HCT116 (cell line): ENCODE measurements around the gene ARFGAP3. TPM values are rescaled to one million over a fixed set of nuclear protein-coding genes. Genes with fewer than 3 reads are reported as not detected.

ENCODE experiments used
- ATAC-seq: fragments of 200-7000 bp; cut with Tn5 transposase; 2 replicates; pipeline ENCODE4 v1.9.1; 2020; ENCODE audit warnings: mild to moderate bottlenecking, moderate library complexity
- BruUV-seq: library from RNA; stranded (reverse); fragments of 400-500 nt; replicated peaks from 2 replicates; lab custom pipeline; 2021; lab: Mats Ljungman, UMichigan
- CTCF ChIA-PET: fragments of 300-600 bp; sonication (Branson Sonifier 250); formaldehyde crosslinking; loops from one replicate; lab custom pipeline; 2021; ENCODE audit warnings: antibody characterized with exemption; lab: Charles Lee
- POLR2A ChIA-PET: fragments of 300-600, 350-600 bp; sonication (Branson Sonifier 250); formaldehyde crosslinking; loops from one replicate; lab custom pipeline; 2021; ENCODE audit warnings: antibody characterized with exemption; lab: Charles Lee
- RAD21 ChIA-PET, 2 experiments: fragments of 300-600 bp; sonication (Branson Sonifier 250); formaldehyde crosslinking; loops; one replicate each; lab custom pipeline; 2023; ENCODE audit warnings: low total read pairs in 2 of 2; ENCODE audit not compliant: uncharacterized antibody in 2 of 2, unreplicated experiment in 2 of 2, low non-redundant PET in 1 of 2; lab: Charles Lee
- DNase-seq: peaks from one replicate; pipeline ENCODE4 v3.0.0-alpha.2; 2010; ENCODE audit warnings: low read depth, low spot score
- H2AFZ ChIP-seq: fragments of 200-600 bp; shearing (Covaris generic), sonication (generic); 2 replicates; pipeline ENCODE4 v1.6.1; 2017; ENCODE audit warnings: low read depth, mixed run types, mixed read lengths, antibody characterized with exemption, low read length; ENCODE audit not compliant: poor library complexity, severe bottlenecking
- H3K27ac ChIP-seq: 2 replicates; pipeline ENCODE4 v1.5.1; 2012; ENCODE audit warnings: low read depth, low read length
- H3K27me3 ChIP-seq: fragments of 200-600 bp; sonication (generic); 2 replicates; pipeline ENCODE4 v1.6.1; 2016; ENCODE audit warnings: mixed run types, low read length, mixed read lengths; ENCODE audit not compliant: insufficient read depth
- H3K36me3 ChIP-seq, 2 experiments: fragments of 200-500 bp in 1 of 2; fragments of 200-600 bp in 1 of 2; sonication (Bioruptor generic) in 1 of 2; sonication (generic) in 1 of 2; 2 replicates each; pipeline versions ENCODE4 v1.5.1 to v1.6.1; 2014 to 2016; ENCODE audit warnings: low read length in 2 of 2, inconsistent platforms in 1 of 2, mixed read lengths in 1 of 2, mixed run types in 1 of 2; ENCODE audit not compliant: insufficient read depth in 2 of 2, control insufficient read depth in 1 of 2
- H3K4me1 ChIP-seq, 2 experiments: fragments of 200-600 bp in 1 of 2; sonication (generic) in 1 of 2; 2 replicates each; pipeline versions ENCODE4 v1.5.1 to v1.6.1; 2012 to 2017; ENCODE audit warnings: low read length in 2 of 2, inconsistent platforms in 1 of 2, mild to moderate bottlenecking in 1 of 2, mixed read lengths in 1 of 2, mixed run types in 1 of 2, moderate library complexity in 1 of 2; ENCODE audit not compliant: insufficient read depth in 2 of 2, control insufficient read depth in 1 of 2
- H3K4me2 ChIP-seq: fragments of 200-600 bp; sonication (generic); 2 replicates; pipeline ENCODE4 v1.6.1; 2017; ENCODE audit warnings: mixed run types, low read length, mixed read lengths
- H3K4me3 ChIP-seq, 2 experiments: fragments of 200-600 bp in 1 of 2; sonication (generic) in 1 of 2; replicated peaks in 1 of 2; 2 replicates each; pipeline ENCODE4 v1.5.1; 2011 to 2016; ENCODE audit warnings: low read length in 2 of 2, control low read depth in 1 of 2, low read depth in 1 of 2, mild to moderate bottlenecking in 1 of 2, mixed read lengths in 1 of 2, mixed run types in 1 of 2
- H3K79me2 ChIP-seq: fragments of 200-600 bp; sonication (generic); 2 replicates; pipeline ENCODE4 v1.6.1; 2017; ENCODE audit warnings: mild to moderate bottlenecking, mixed run types, low read length, moderate library complexity, mixed read lengths; ENCODE audit not compliant: insufficient read depth
- H3K9ac ChIP-seq: fragments of 200-600 bp; sonication (generic); 2 replicates; pipeline ENCODE4 v1.6.1; 2016; ENCODE audit warnings: low read length, mixed read lengths
- H3K9me2 ChIP-seq: fragments of 200-600 bp; sonication (generic), shearing (Covaris generic); 2 replicates; pipeline ENCODE4 v1.6.1; 2017; ENCODE audit warnings: mixed run types, mild to moderate bottlenecking, moderate library complexity; ENCODE audit not compliant: insufficient read depth
- H3K9me3 ChIP-seq, 2 experiments: fragments of 200-500 bp in 1 of 2; fragments of 200-600 bp in 1 of 2; sonication (Bioruptor generic) in 1 of 2; sonication (generic) in 1 of 2; 2 replicates each; pipeline ENCODE4 v1.6.1; 2014 to 2017; ENCODE audit warnings: low read length in 2 of 2, mixed read lengths in 2 of 2, inconsistent platforms in 1 of 2, low read depth in 1 of 2, mild to moderate bottlenecking in 1 of 2, mixed run types in 1 of 2, moderate library complexity in 1 of 2; ENCODE audit not compliant: control insufficient read depth in 1 of 2, insufficient read depth in 1 of 2
- H4K20me1 ChIP-seq: fragments of 200-600 bp; sonication (generic), shearing (Covaris generic); 2 replicates; pipeline ENCODE4 v1.6.1; 2017; ENCODE audit warnings: mixed run types, mild to moderate bottlenecking, moderate library complexity; ENCODE audit not compliant: insufficient read depth
- CEBPB ChIP-seq: IDR thresholded peaks from 2 replicates; pipeline ENCODE4 v1.6.1; 2012; ENCODE audit warnings: low read depth
- EZH2 ChIP-seq: fragments of 200-600 bp; sonication (generic); IDR thresholded peaks from 2 replicates; pipeline ENCODE4 v1.6.1; 2017; ENCODE audit warnings: antibody characterized with exemption, mixed run types
- EZH2phosphoT487 ChIP-seq: fragments of 200-600 bp; IDR thresholded peaks from 2 replicates; pipeline ENCODE4 v1.6.1; 2018; ENCODE audit warnings: antibody characterized with exemption, borderline replicate concordance
- JUND ChIP-seq: IDR thresholded peaks from 2 replicates; pipeline ENCODE4 v1.6.1; 2012
- REST ChIP-seq: IDR thresholded peaks from 2 replicates; pipeline ENCODE4 v1.6.1; 2012; ENCODE audit warnings: low read depth
- SIN3A ChIP-seq: IDR thresholded peaks from 2 replicates; pipeline ENCODE4 v1.6.1; 2012; ENCODE audit warnings: low read depth
- SP1 ChIP-seq: IDR thresholded peaks from 2 replicates; pipeline ENCODE4 v1.6.1; 2012; ENCODE audit warnings: low read depth
- SRF ChIP-seq: IDR thresholded peaks from 2 replicates; pipeline ENCODE4 v1.6.1; 2012; ENCODE audit warnings: low read depth
- TCF7L2 ChIP-seq: IDR thresholded peaks from 2 replicates; pipeline ENCODE4 v1.7.0; 2011; ENCODE audit warnings: borderline replicate concordance, inconsistent platforms; ENCODE audit not compliant: insufficient read depth, insufficient read length; ENCODE audit errors: extremely low read depth
- intact Hi-C: fragments of 100-400 bp; cut with micrococcal nuclease; formaldehyde crosslinking; loops from 2 replicates; pipeline ENCODE4 v1.10.0; 2022
- total RNA-seq: library from RNA; stranded (reverse); gene quantifications from one replicate; pipeline ENCODE4 v1.2.1, GENCODE V29; 2021; ENCODE audit not compliant: unreplicated experiment

ARFGAP3 gene
- total RNA-seq, 1 experiment from 2014 or later, result 15.4 TPM

GRCh38 chr22:42831712-42832111, 25.4 kb downstream of the ARFGAP3 start:
- ChIA-PET CTCF (no interaction called here), POLR2A (no interaction called here), RAD21 (interaction anchor here in 1 of 2 experiments (0.6 kb wide), 1 partner anchor 163 kb away, joined by 3 read pairs; no protein-coding TSS in a partner anchor)
- H3K9me3 ChIP-seq, result no peaks in the 10 kb centered on the region
- intact Hi-C loops, result no loop called here
- no TSS peak for BruUV-seq
- DNase-seq (no peak), ATAC-seq (no peak)
- no peak overlapping the region for H3K9ac ChIP-seq
- TF ChIP-seq TCF7L2 (no peak), SRF (no peak), SP1 (no peak), JUND (no peak), REST (no peak), EZH2 (no peak), SIN3A (no peak), CEBPB (no peak), EZH2phosphoT487 (no peak)
- H3K27me3 ChIP-seq, result no peaks in the 10 kb centered on the region
- no peak overlapping the region for H3K27ac ChIP-seq
- no peaks in the 10 kb centered on the region for H3K4me1 ChIP-seq
- no peak overlapping the region for H3K4me3 ChIP-seq
- peaks cover 0 to 9% of the 10 kb centered on the region in 2 experiments; a peak in 2 of 4 replicates for H3K36me3 ChIP-seq
- no peak overlapping the region for H3K4me2 ChIP-seq
- no peak overlapping the region for H2AFZ ChIP-seq
- no peaks in the 10 kb centered on the region for H3K79me2 ChIP-seq
- H4K20me1 ChIP-seq, result no peaks in the 10 kb centered on the region
- no peaks in the 10 kb centered on the region for H3K9me2 ChIP-seq
